AG10803 (cell line): ENCODE data around the gene FAM161B.
A peak's percentile ranks its signal among the peaks of the same experiment; 100 is the strongest.
"Not testable (repeated sequence)": the region's sequence is repeated elsewhere in the genome, so short reads cannot be mapped to it uniquely, and the experiment has no call there.

ENCODE experiments used
- DNase-seq: peaks from one replicate; pipeline ENCODE4 v3.0.0; 2010; ENCODE audit warnings: low read depth
- H3K4me3 ChIP-seq: 2 replicates; pipeline ENCODE4 v1.5.1; 2011; ENCODE audit warnings: mild to moderate bottlenecking, low read length, control low read depth
- TF ChIP-seq, protein P1 (sequence below): conservative IDR thresholded peaks from 2 replicates; pipeline ENCODE4 v1.5.1; 2011; ENCODE audit warnings: mild to moderate bottlenecking, low read length, control low read depth, inconsistent platforms

The FAM161B gene

DNA sequence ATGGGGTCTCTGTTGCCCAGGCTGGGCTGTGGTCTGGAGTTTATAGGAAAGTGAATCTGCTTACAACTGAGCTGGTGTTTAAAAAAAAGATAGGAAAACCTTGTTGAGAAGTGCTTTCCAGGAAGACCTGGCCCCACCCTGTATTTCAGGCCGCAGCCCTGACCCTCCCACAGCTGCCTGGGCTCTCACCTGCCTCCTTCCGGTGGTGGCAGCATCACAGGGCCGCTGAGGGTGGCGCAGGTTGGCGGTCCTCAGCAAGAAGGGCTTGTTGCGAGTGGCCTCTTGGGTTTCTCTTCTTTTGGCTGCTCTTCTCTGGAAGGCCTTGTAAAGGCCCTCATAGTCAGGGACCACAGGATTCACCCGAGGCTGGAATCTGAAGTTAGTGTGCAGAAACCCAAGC lies 7.7 kb downstream of the FAM161B start:
- DNase-seq: no peak
- TF ChIP-seq, protein P1, sequence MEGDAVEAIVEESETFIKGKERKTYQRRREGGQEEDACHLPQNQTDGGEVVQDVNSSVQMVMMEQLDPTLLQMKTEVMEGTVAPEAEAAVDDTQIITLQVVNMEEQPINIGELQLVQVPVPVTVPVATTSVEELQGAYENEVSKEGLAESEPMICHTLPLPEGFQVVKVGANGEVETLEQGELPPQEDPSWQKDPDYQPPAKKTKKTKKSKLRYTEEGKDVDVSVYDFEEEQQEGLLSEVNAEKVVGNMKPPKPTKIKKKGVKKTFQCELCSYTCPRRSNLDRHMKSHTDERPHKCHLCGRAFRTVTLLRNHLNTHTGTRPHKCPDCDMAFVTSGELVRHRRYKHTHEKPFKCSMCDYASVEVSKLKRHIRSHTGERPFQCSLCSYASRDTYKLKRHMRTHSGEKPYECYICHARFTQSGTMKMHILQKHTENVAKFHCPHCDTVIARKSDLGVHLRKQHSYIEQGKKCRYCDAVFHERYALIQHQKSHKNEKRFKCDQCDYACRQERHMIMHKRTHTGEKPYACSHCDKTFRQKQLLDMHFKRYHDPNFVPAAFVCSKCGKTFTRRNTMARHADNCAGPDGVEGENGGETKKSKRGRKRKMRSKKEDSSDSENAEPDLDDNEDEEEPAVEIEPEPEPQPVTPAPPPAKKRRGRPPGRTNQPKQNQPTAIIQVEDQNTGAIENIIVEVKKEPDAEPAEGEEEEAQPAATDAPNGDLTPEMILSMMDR: no peak
- no peak overlapping the region for H3K4me3 ChIP-seq

DNA sequence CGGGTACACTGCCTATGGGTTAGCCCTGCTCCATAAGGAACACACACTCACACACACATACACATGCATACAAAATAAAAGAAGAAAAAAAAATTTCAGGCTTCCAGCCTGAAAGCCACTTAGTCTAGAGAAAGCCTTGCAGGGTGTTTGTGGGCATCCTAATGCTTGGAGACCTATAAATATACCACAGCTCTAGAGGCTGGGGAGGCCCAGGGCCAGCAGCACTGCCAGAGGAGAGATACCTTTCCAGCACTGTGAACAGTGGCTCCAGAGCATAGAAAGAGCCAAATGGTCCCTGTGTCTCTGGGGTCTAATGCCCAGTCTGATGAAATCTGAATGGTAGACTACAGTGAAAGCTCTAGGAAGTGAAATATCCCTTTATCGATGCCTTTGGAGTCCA lies 12.9 kb downstream of the FAM161B start:
- no peak for DNase-seq
- H3K4me3 ChIP-seq: no peak overlapping the region
- TF ChIP-seq, protein P1: no peak

DNA sequence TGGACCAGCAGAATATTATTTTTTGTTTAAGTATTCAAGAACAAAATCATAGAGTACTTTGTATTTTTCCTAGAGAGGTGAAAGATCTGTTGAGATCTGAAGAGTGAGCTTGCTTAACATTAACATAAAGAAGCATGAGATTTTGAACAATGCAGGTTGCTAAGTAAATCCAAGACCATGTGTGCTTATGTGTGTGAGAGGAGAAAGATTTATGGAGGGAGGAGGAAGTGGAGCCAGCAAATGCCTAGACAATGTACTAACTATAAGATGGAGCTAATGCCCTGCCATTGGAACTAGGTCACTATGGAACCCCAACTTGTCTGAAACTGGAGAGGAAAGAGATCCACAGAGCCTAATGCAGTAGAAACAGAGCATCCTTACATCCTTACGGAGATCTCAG lies 13.3 kb downstream of the FAM161B start:
- DNase-seq: peak; percentile 3
- H3K4me3 ChIP-seq: no peak overlapping the region
- TF ChIP-seq, protein P1: no peak

DNA sequence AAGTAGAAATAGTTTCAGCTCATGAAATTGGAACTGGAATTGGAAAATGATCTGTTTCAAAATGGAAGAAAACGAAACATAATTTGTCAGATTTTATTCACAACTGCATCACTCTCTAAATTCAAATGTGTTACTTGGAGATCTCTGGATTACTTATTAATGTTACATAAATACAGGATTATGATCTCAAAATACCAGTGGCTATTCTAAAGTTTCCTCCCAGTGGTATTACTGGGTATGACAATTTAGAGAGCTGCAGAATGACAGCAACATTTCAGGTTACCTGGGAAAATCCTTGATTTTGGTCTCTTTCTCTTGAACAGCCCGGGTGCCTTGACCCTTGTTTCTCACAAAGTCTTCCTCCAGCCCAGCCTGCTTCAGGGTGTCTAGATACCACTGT lies 14.2 kb downstream of the FAM161B start:
- DNase-seq: no peak
- TF ChIP-seq, protein P1: peak; percentile 40
- H3K4me3 ChIP-seq: no peak overlapping the region

DNA sequence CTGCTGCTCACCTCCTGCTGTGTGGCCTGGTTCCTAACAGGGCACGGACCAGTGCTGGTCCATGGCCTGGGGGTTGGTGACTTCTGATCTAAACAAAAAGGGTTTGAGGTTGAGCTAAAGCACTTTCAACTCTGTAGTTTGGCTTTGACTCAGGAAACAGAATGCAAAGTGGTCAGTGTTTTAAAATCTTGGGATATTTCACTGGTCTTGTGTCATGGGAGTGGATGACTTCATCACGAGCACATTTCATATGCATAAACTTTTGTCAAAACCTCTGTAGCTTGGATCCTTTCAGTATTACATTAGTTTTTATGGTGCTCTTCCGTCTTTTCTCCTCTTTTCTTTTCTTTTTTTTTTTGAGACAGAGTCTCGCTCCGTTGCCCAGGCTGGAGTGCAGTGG lies 25.6 kb downstream of the FAM161B start:
- no peak overlapping the region for H3K4me3 ChIP-seq
- TF ChIP-seq, protein P1: no peak
- no peak for DNase-seq

DNA sequence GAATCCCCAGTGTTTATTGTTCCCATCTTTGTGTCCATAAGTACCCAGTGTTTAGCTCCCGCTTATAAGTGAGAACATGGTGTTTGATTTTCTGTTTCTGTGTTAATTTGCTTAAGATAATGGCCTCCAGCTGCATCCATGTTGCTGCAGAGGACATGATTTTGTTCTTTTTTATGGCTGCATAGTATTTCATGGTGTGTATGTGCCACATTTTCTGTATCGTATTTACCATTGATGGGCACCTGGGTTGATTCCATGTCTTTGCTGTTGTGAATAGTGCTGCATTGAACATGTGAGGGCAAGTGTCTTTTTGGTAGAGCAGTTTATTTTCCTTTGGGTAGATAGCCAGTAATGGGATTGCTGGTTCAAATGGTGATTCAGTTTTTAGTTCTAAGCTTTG lies 30.4 kb downstream of the FAM161B start:
- DNase-seq, H3K4me3 ChIP-seq: not testable (repeated sequence)

DNA sequence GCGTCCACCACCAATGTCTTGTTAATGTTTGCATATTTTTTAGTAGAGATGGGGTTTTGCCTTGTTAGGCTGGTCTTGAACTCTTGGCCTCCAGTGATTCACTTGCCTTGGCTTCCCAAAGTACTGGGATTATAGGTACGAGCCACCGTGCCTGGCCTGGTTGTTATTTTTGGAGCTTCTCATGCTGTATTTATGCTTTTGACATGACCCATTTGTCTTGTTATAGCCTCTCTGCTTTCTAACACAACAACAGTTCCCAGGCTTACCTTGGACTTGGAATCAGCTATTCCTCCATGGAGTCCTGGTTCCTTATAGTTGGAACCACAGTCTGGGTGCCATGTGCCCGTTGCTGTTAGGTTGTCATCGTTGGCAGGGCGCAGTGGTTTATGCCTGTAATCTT lies 33.6 kb downstream of the FAM161B start:
- TF ChIP-seq, protein P1: no peak
- no peak overlapping the region for H3K4me3 ChIP-seq
- no peak for DNase-seq

DNA sequence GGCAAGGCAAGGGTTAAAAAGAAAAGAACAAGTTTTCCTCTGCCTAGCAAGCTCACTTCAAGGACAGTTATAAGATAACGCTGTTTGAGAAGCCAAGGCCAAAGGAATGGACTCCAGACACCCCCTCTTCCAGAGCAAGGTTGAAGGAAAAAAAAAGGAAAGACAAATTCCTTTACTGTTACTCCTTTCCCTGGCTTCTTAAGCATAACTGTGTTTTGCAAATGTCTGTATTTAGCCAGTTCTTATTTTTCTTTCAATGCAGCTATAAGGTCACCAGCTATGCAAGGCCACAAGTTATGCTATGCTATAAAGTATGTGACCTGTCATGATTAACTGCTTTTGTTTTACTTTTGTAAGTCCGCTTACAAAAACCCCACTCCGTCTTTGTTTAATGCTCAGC lies 36.6 kb downstream of the FAM161B start:
- no peak for DNase-seq
- TF ChIP-seq, protein P1: no peak
- no peak overlapping the region for H3K4me3 ChIP-seq
